ENCODE measurements around the gene IGLL5.
"Not testable (repeated sequence)": the region's sequence is repeated elsewhere in the genome, so short reads cannot be mapped to it uniquely, and the experiment has no call there.

Gene IGLL5

GRCh38 chr22:22884888-22885840 lies 2.5 kb upstream of the IGLL5 start:
- DNase-seq, result no peak

- no peak for DNase-seq
Measured at GRCh38 chr22:22886546-22886945, 1.1 kb upstream of the IGLL5 start.

GRCh38 chr22:22888571-22889353 lies 1.1 kb downstream of the IGLL5 start:
- no peak for DNase-seq

GRCh38 chr22:22890085-22890484 lies 2.5 kb downstream of the IGLL5 start:
- DNase-seq, result no peak

GRCh38 chr22:22891139-22891621 lies 3.6 kb downstream of the IGLL5 start:
- DNase-seq, result no peak

GRCh38 chr22:22892096-22893052 lies 4.8 kb downstream of the IGLL5 start:
- DNase-seq, result no peak

GRCh38 chr22:22893077-22893805 lies 5.6 kb downstream of the IGLL5 start:
- no peak for DNase-seq

- DNase-seq, result no peak
Measured at GRCh38 chr22:22893891-22894739, 6.5 kb downstream of the IGLL5 start.

- DNase-seq, result no peak
Measured at GRCh38 chr22:22894740-22895731, 7.4 kb downstream of the IGLL5 start.

- no peak for DNase-seq
Measured at GRCh38 chr22:22895776-22896445, 8.3 kb downstream of the IGLL5 start.

- DNase-seq, result no peak
Measured at GRCh38 chr22:22896601-22897000, 9.0 kb downstream of the IGLL5 start.

GRCh38 chr22:22897091-22897490 lies 9.5 kb downstream of the IGLL5 start:
- no peak for DNase-seq

GRCh38 chr22:22897947-22898346 lies 10.3 kb downstream of the IGLL5 start:
- no peak for DNase-seq

GRCh38 chr22:22898411-22898950 lies 10.9 kb downstream of the IGLL5 start:
- not testable (repeated sequence) for DNase-seq

- DNase-seq, result not testable (repeated sequence)
Measured at GRCh38 chr22:22899342-22900080, 11.9 kb downstream of the IGLL5 start.

- not testable (repeated sequence) for DNase-seq
Measured at GRCh38 chr22:22900527-22901205, 13.1 kb downstream of the IGLL5 start.

GRCh38 chr22:22901578-22902218 lies 14.1 kb downstream of the IGLL5 start:
- no peak for DNase-seq

Data from NCI-H187 treated with DMSO at 0.1 percent for 48 hours (cell line).